ENCODE measurements around the gene KCNB1.

DNA sequence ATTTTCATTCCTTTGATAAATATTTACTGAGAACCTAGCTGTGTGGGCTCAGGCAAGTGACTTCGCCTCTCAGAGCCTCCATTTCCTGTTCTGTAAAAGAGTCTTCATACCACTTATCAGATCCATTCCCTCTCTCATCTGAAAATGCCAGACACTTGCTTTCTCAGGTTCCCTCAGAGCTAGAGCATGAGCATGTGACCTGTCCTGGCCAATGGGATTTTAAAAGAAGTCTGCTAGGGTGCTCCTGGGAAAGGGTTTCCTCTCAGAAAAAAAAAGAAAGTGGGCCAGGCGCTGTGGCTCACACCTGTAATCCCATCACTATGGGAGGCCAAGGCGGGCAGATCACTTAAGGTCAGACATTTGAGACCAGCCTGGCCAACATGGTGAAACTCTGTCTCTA lies 5.3 kb downstream of the KCNB1 start:
- TF ChIP-seq CTCF (conservative IDR thresholded peaks at IDR 0.05) (no peak), EZH2 (IDR thresholded peaks at IDR 0.05; ENCODE audit: low read depth) (no peak)

Measured in PC-9 (cell line).